OCI-LY3 (cell line): ENCODE results near the gene KATNB1.

ENCODE experiments used
- EZH2phosphoT487 ChIP-seq: fragments of 200-600 bp; shearing (Covaris generic); IDR thresholded peaks from 2 replicates; pipeline ENCODE4 v1.6.1; 2018; ENCODE audit warnings: antibody characterized with exemption, mixed run types, low read depth
- TF ChIP-seq, protein P1 (sequence below): fragments of 200-600, 300-600 bp; sonication (generic); IDR thresholded peaks from 2 replicates; pipeline ENCODE4 v1.5.1; 2014; ENCODE audit warnings: antibody characterized with exemption, low read length, low read depth

DNA sequence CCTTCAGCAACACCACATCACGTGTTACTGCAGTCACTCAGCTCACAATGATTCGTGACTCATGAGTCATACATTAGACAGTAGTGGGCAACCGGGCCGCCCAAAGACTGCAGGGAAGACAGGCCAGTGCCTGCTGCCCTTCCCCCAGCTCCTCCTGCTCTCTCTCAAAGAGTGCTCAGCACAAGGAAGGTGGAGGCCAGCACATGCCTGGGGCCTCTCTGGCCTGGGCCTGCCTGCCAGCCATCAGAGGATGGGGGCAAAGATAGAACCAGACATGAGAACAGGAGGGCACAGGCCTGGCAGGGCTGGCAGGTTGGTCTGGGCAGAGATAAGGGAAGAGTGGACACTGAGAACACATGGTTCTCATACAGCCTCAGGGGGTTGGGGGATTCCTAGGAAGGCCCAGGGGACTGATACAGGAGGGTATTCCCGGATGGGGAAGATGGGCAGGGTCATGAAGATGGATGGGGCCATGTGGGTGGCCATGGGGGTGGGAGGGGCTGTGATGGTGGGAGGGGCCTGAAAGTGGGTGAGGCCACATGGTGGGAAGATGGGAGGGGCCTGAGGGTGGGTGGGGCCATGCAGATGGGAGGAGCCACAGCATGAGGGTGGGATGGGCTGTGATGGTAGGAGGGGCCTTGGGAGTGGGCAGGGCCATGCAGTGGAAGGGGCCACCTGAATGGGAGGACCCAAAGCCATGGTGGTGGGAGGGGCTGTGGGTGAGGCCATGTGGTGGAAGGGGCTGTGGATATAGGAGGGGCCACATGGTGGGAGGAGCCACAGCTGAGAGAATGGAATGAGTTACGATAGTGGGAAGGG, 29.0 kb downstream of the KATNB1 start:
- TF ChIP-seq, protein P1, sequence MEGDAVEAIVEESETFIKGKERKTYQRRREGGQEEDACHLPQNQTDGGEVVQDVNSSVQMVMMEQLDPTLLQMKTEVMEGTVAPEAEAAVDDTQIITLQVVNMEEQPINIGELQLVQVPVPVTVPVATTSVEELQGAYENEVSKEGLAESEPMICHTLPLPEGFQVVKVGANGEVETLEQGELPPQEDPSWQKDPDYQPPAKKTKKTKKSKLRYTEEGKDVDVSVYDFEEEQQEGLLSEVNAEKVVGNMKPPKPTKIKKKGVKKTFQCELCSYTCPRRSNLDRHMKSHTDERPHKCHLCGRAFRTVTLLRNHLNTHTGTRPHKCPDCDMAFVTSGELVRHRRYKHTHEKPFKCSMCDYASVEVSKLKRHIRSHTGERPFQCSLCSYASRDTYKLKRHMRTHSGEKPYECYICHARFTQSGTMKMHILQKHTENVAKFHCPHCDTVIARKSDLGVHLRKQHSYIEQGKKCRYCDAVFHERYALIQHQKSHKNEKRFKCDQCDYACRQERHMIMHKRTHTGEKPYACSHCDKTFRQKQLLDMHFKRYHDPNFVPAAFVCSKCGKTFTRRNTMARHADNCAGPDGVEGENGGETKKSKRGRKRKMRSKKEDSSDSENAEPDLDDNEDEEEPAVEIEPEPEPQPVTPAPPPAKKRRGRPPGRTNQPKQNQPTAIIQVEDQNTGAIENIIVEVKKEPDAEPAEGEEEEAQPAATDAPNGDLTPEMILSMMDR = no peak
- TF ChIP-seq EZH2phosphoT487 = no peak
